Measurements from ENCODE around the gene SENP6.

GRCh38 chr6:75563032-75563431 lies 38.6 kb upstream of the SENP6 start:
- TF ChIP-seq ZNF26 (tag by site-specific recombination; IDR thresholded peaks at IDR 0.05) = no peak
- no peak for TF ChIP-seq PRDM10 (tag by site-specific recombination; IDR thresholded peaks at IDR 0.05)
- TF ChIP-seq ZBTB7A (tag by site-specific recombination; IDR thresholded peaks at IDR 0.05; ENCODE audit: low read depth) = no peak
- TF ChIP-seq ZNF140 (tag by site-specific recombination; IDR thresholded peaks at IDR 0.05) = no peak
- TF ChIP-seq ZNF274 (IDR thresholded peaks at IDR 0.05; ENCODE audit: low read length) = no peak
- no peak for TF ChIP-seq ZNF274 (tag by site-specific recombination; IDR thresholded peaks at IDR 0.05; ENCODE audit: borderline replicate concordance)
- no peak for TF ChIP-seq ZNF341 (tag by site-specific recombination; IDR thresholded peaks at IDR 0.05; ENCODE audit: low read depth)
- TF ChIP-seq, protein P1, sequence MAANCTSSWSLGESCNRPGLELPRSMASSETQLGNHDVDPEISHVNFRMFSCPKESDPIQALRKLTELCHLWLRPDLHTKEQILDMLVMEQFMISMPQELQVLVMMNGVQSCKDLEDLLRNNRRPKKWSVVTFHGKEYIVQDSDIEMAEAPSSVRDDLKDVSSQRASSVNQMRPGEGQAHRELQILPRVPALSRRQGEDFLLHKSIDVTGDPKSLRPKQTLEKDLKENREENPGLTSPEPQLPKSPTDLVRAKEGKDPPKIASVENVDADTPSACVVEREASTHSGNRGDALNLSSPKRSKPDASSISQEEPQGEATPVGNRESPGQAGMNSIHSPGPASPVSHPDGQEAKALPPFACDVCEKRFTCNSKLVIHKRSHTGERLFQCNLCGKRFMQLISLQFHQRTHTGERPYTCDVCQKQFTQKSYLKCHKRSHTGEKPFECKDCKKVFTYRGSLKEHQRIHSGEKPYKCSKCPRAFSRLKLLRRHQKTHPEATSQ (tag by site-specific recombination; IDR thresholded peaks at IDR 0.05) = no peak
- TF ChIP-seq ZNF211 (tag by site-specific recombination; IDR thresholded peaks at IDR 0.05; ENCODE audit: low read depth) = no peak
- TF ChIP-seq CTCF (tag by site-specific recombination; IDR thresholded peaks at IDR 0.05) = no peak
- no peak for TF ChIP-seq ZNF792 (tag by site-specific recombination; IDR thresholded peaks at IDR 0.05)
- no peak for TF ChIP-seq ZNF785 (tag by site-specific recombination; IDR thresholded peaks at IDR 0.05)
- TF ChIP-seq GLI2 (tag by site-specific recombination; IDR thresholded peaks at IDR 0.05; ENCODE audit: borderline replicate concordance, low read depth) = no peak

Data from HEK293 (cell line).